Measurements from ENCODE around the gene CCND3. TPM values are rescaled to one million over a fixed set of nuclear protein-coding genes. Genes with fewer than 3 reads are reported as not detected.

The CCND3 gene
- total and polyA plus RNA-seq, 10 of the 15 experiments (the other 5 are each of a cell fraction or from before 2014, with no cell fraction given) = 6.0 to 86.4 (median 31.5) TPM

DNA sequence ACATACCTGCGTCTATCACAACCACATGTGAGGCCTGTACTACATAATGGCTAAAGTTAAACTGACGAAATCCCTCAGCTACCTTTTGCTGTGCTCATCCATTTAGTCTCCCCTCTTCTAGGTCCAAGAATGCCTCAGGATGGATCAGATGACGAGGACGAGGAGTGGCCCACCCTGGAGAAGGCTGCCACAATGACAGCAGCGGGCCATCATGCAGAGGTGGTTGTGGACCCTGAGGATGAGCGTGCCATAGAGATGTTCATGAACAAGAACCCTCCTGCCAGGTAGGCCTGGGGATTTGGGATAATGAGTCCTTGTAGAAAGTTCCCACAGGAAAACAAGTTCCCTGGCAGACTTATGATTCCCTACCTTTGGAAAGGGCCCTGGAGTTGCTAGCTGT lies 14.4 kb downstream of the CCND3 start:
- Histone ChIP-seq H3K9me3 (replicated peaks; ENCODE audit: control insufficient read depth, insufficient read depth, low read length) (no peaks in the 10 kb centered on the region), H3K27me3 (replicated peaks in 1 of 2; ENCODE audit: control insufficient read depth in 2 of 2, insufficient read depth in 2 of 2, low read length in 1 of 2) (no peaks in the 10 kb centered on the region), H4K20me1 (ENCODE audit: control insufficient read depth, insufficient read depth) (no peaks in the 10 kb centered on the region), H3K9ac (ENCODE audit: control insufficient read depth, insufficient read depth, low read length) (no peak overlapping the region), H3K36me3 (ENCODE audit: control insufficient read depth in 2 of 2, insufficient read depth in 2 of 2, low read length in 1 of 2) (peaks cover 26 to 32% of the 10 kb centered on the region in 2 experiments), H3K27ac (ENCODE audit: control insufficient read depth, insufficient read depth) (no peak overlapping the region), H3K79me2 (ENCODE audit: control insufficient read depth, insufficient read depth, low read length) (peaks cover 33% of the 10 kb centered on the region), H3K4me3 (no peak overlapping the region), H3K4me1 (ENCODE audit: control insufficient read depth, insufficient read depth, low read length) (no peaks in the 10 kb centered on the region), H2AFZ (ENCODE audit: control insufficient read depth, low read depth, low read length) (no peak overlapping the region), H3K4me2 (ENCODE audit: control insufficient read depth, insufficient read depth) (no peak overlapping the region)
- in situ Hi-C loops (cut with MboI) = no loop called here
- ATAC-seq (no peak), DNase-seq (ENCODE audit: low read depth, low spot score) (no peak), FAIRE-seq (no peak)
- CTCF ChIA-PET = interaction anchor here (0.6 to 8.3 kb wide), 5 partner anchors 9 to 118 kb away, joined by 3 to 137 read pairs (median 4); partner anchors contain the start of gene CCND3
- POLR2A ChIA-PET = interaction anchor here (0.7 kb wide), 1 partner anchor 241 kb away, joined by 3 read pairs; no protein-coding TSS in a partner anchor
- SMC1A ChIA-PET (ENCODE audit: uncharacterized antibody, unreplicated experiment) = interaction anchor here (2.3 kb wide), 1 partner anchor 22 kb away, joined by 6 read pairs; no protein-coding TSS in a partner anchor
- RAD21 ChIA-PET (ENCODE audit: unreplicated experiment) = interaction anchor here (1.2 kb wide), 1 partner anchor 9 kb away, joined by 4 read pairs; no protein-coding TSS in a partner anchor
- no TSS peak for BruUV-seq (replicated peaks)
- TF ChIP-seq HDAC2 (IDR thresholded peaks at IDR 0.05) (no peak), CHD4 (IDR thresholded peaks at IDR 0.05) (no peak), CHD2 (IDR thresholded peaks at IDR 0.05; ENCODE audit: borderline replicate concordance, low read depth, low read length) (no peak), IKZF1 (conservative IDR thresholded peaks at IDR 0.05) (no peak), RB1 (IDR thresholded peaks at IDR 0.05; ENCODE audit: borderline replicate concordance) (no peak), POU2F2 (IDR thresholded peaks at IDR 0.05; ENCODE audit: borderline replicate concordance, low read depth, low read length) (no peak), CREM (IDR thresholded peaks at IDR 0.05; ENCODE audit: low read depth) (no peak), PML (IDR thresholded peaks at IDR 0.05; ENCODE audit: low read length) (no peak), EED (IDR thresholded peaks at IDR 0.05; ENCODE audit: low read depth) (no peak), SIN3A (IDR thresholded peaks at IDR 0.05; ENCODE audit: low read depth, low read length) (no peak)
- TF ChIP-seq, protein P1, sequence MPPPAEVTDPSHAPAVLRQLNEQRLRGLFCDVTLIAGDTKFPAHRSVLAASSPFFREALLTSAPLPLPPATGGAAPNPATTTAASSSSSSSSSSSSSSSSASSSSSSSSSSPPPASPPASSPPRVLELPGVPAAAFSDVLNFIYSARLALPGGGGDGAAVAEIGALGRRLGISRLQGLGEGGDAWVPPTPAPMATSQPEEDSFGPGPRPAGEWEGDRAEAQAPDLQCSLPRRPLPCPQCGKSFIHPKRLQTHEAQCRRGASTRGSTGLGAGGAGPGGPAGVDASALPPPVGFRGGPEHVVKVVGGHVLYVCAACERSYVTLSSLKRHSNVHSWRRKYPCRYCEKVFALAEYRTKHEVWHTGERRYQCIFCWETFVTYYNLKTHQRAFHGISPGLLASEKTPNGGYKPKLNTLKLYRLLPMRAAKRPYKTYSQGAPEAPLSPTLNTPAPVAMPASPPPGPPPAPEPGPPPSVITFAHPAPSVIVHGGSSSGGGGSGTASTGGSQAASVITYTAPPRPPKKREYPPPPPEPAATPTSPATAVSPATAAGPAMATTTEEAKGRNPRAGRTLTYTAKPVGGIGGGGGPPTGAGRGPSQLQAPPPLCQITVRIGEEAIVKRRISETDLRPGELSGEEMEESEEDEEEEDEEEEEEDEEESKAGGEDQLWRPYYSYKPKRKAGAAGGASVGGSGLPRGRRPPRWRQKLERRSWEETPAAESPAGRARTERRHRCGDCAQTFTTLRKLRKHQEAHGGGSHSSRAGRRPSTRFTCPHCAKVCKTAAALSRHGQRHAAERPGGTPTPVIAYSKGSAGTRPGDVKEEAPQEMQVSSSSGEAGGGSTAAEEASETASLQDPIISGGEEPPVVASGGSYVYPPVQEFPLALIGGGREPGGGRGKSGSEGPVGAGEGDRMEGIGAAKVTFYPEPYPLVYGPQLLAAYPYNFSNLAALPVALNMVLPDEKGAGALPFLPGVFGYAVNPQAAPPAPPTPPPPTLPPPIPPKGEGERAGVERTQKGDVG (CRISPR knock-in tag; IDR thresholded peaks at IDR 0.05) = no peak
- intact Hi-C loops (cut with micrococcal nuclease; ENCODE audit: unreplicated experiment) = no loop called here
- WGBS (ENCODE audit: insufficient coverage, insufficient replicate concordance, low lambda C conversion rate, missing lambda C conversion rate) = 87% methylated on average over 6 of the region's 6 CpGs

Data from GM12878 (cell line).